ENCODE measurements around the gene DAND5.

DNA sequence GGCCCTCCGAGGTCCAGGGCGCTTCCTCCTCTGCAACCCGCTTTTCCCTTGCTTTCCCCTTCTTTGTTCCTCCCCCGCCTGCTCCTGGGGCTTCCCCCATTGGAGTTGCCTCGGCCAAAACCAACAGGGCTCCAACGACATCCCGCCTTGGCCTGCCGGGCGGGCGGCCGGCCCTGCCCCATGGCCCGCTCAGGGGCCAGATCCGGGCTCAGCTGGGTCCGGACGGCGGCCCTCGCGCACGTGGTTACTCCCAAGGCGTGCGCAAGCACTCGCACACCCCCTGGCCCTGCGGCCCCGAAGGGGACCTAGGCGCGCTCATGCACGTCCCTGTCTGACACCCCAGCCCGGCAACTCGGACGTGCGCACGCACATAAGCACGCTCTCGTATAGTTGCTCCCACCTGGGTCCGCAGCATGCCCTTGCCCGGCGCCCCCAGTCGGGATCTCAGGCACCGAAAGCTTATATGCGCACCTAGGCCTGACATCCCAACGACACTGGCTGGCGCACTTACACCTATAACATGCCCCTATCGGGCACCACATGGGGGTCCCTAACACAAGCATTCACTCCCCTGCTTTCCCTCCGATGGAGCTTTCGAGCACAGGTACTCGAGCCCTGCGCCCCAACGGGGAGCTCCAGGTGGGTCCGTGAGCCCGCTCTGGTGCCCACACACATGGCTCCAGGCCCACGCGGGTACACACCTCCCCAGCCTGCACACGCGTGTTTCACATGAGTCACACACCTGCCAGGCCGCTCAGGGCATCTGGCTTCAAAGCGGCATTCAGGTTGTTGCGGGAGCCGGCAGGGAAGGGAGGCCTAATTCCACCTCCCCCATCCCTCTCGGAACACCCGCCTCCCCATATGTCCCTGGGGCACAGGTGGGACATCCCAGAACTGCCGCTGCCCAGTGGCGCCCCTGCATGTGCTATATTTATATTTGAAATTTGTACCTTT is 40.9 kb downstream of the DAND5 start:
- TF ChIP-seq POLR2A (IDR thresholded peaks at IDR 0.05; ENCODE audit: low read depth, low read length), result no peak
- TF ChIP-seq POLR2AphosphoS5 (IDR thresholded peaks at IDR 0.05; ENCODE audit: low read depth, low read length), result no peak

Data from GM12892 (cell line).